ENCODE measurements around the gene CLEC18B.

GRCh38 chr16:74465851-74466685, 44.8 kb upstream of the CLEC18B start:
- TF ChIP-seq CTCF (IDR thresholded peaks at IDR 0.05) (no peak), POLR2A (IDR thresholded peaks at IDR 0.05) (no peak), POLR2AphosphoS5 (IDR thresholded peaks at IDR 0.05) (no peak)

All from breast epithelium (tissue), 3 donors.